Activated CD4-positive, alpha-beta T cell treated with anti-CD3 and anti-CD28 coated beads for 48 hours (primary cell): ENCODE measurements around the gene TRAPPC6A.
A peak's percentile ranks its signal among the peaks of the same experiment; 100 is the strongest.

ENCODE experiments used
- DNase-seq: peaks from one replicate; pipeline ENCODE4 v3.0.0-alpha.2; 2020

The TRAPPC6A gene

DNA sequence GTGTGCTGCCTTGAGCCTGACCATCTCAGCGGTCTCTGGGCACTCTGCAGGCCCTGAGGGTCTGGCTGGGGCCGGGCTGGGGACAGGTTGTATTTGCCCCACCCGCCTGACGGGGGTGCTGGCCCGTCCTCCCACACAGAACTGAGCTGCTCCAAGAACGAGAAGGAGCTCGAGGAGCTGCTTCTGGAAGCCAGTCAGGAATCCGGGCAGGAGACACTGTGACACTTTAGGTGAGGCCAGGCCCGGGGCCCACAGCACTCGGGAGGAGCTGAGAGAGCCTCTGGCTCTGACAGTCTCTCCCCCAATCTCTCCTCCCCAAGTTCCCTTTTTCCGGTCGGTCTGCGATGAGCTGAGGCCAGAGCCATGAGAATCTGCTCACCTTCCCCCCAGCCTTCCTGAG is 31.8 kb downstream of the TRAPPC6A start:
- DNase-seq, result no peak

DNA sequence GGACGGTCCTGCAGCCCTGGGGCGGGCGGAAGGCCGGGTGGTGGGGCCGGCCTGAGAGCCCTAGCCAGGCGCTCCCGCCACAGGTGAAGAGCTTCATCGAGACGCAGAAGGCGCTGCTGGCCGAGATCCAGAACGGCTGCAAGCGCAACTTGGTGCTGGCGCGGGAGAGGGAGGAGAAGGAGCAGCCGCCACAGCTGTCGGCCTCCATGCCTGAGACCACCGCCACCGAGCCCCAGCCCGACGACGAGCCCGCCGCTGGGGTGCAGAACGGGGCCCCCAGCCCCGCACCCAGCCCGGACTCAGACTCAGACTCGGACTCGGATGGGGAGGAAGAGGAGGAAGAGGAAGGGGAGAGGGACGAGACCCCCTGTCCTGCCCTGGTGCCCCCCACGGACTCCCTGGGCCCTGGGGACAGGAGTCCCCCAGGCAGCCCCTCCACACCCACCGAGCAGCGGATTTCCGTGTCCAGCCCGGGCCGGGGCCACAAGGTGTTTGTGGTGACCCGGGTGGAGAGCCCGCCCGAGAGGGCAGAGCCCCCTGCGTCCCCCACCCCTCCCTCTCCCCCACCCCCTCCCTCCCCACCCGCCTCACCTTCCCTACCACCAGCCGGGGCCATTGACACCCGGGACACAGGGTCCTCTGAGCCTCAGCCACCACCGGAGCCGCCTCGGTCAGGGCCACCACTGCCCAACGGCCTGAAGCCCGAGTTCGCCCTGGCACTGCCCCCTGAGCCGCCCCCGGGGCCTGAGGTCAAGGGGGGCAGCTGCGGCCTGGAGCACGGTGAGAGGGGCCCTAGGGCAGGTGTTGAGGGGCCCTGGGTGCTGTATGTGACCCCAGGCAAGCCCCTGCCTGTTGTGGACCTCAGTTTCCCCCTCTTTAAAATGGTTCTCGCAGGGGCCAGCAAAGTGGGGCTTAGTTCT is 32.5 kb downstream of the TRAPPC6A start:
- DNase-seq, result no peak

DNA sequence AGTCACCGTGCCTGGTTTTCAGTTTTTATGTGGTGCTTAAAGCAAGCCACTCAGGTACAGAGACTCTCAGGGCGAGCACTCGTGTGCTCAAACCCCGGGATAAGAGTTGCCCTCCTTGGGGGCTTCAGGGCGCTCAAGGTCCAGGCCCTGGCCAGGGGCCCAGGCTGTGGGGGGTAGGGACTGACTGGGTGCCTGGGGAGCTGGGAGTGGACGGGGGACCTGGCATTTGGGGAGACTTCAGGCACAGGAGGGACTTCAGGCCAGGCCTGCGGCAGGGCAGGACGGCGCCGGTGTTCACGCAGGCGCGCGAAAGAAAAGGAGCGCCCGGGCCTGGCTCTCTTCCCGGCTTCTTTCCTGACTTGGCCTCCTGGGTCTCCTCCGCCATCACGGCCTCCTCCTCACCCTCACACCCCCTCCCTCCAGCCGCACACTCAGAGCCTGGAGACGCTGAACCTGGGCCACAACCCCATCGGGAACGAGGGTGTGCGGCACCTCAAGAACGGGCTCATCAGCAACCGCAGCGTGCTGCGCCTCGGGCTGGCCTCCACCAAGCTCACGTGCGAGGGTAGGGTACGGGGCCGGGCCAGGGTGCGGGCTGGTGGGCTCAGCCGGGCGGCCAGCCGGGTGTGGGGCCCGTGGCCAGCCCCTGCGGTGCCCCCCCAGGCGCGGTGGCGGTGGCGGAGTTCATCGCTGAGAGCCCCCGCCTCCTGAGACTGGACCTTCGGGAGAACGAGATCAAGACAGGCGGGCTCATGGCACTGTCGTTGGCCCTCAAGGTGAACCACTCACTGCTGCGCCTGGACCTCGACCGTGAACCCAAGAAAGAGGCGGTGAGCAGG is 33.4 kb downstream of the TRAPPC6A start:
- no peak for DNase-seq

DNA sequence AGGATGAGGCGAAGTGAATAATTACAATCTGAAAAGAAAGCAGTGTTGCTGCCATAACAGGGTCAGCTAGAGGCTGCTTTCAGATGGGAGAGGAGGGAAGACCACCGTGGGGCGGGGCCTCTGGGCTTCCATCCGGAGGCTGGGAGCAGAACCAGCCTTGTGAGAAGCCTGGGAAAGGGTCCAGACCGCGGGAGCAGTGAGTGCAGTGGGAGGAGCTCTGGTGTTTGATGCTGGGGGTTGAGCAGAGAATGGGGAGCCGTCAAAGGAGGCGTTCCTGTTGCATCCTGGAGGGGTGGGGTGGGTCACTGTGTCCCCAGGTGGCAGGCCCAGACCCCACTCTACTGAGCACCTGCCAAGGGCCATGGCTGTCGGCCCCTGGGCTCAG is 35.3 kb downstream of the TRAPPC6A start:
- DNase-seq, result no peak

DNA sequence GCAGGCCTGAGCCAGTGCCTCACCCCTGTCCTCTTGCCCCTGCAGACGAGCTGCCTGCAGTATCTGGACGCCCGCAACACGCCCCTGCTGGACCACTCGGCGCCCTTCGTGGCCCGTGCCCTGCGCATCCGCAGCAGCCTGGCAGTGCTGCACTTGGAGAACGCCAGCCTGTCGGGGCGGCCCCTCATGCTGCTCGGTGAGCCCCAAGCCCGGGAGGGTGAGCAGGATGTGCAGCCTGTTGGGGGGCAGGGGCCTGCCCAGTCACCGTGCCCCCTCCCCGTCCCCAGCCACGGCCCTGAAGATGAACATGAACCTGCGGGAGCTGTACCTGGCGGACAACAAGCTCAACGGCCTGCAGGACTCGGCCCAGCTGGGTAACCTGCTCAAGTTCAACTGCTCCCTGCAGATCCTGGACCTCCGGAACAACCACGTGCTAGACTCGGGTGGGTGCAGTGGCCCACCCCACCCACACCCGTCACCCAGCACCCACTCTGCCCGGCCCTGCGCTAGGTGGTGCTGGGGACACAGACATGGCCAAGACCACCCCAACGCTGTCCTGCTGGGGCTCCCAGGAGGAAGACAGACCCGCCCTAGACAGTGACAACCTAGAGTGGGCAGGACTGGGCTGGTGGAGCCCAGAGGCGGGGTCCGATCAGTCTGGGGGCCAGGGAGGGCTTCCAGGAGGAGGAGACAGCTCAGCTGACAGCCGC is 35.9 kb downstream of the TRAPPC6A start:
- DNase-seq, result no peak

DNA sequence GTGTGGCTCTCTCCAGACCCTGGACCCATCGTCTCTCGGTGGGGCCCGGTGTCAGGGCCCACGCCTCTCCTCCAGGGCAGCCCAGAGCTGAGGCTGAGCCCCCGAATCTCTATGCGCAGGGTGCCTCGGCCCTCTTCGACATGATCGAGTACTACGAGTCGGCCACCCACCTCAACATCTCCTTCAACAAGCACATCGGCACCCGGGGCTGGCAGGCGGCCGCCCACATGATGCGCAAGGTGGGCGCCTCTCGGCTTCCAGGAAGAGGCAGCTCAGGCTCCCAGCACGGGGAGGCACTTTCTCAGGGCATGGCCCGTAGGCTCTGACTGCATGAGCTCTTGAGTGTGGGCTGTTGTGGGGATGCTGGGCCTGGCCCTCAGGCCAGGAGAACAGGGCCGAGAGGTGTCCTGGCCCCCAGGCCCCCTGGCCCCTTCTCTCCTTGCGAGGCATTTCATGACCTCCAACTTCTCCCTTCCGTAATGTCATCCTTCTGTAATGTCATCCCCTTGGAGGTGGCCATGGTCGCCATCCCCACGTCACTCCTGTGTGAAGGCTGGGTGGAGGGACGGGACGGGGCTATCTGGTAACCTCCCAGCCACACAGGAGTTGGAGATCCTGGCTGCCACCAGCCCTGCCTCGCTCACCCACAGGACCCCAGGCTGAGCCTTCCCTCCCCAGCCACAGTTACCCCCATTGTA is 36.7 kb downstream of the TRAPPC6A start:
- DNase-seq, result no peak

DNA sequence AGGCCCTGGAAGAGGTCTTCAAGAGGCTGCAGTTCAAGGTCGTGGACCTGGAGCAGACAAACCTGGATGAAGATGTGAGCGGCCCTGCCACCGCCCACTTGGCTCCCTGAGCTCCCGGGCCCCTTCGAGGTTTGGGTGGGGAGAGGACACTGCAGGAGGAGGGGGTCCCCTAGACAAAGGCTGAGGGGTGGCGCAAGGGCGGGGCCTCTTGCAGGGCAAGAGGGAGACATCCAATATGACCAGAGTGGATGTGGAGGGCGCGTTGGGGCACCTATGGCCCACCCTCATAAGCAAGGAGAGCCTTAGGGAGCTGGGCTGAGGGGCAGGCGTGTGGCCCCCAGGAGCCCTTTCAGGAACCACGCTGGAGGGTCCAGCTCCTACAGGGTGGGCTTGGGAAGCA is 37.5 kb downstream of the TRAPPC6A start:
- no peak for DNase-seq

- DNase-seq, result no peak
Measured at GRCh38 chr19:45140144-45140503, 37.9 kb downstream of the TRAPPC6A start.

DNA sequence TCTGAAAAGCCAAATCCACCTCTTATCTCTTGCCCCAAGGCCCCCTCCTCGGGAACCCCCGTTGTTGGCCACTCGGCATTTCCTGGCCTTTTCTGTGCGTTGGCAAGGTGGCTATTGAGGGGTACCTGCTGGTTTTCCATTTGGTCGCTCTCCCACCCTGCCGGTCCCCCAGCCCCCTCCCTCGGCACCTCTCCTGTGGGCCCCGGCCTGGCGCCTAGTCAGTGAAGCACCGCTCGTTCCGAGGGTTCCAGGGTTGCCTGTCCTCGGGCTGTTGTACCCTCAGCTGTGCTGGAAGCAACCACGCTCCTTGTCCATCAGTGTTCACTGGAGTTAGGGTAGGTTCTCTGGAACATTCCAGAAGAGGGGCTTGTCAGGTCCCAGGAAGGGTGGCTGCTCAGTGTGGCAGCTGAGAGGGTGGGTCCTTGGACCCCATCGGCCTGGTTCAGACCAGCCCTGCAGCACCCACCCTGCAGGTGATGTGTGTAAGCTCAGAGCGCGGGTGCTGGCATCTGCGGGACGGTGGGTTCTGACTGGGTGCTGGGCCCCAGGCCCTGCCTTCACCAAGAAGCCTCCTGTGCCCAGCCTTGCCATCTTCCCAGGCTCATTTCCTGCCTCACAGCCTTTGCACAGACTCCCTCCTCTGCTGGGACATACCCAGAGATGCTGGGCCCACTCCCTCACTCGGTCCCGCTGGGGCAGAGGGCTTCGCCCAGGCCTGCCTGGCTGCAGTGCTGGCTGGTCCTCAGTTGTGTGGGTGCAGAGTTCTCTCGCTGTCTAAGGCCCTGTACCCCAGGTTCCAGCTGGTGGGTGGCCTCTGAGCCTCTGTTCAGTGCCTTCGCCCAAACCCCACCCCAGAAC is 38.5 kb downstream of the TRAPPC6A start:
- no peak for DNase-seq

DNA sequence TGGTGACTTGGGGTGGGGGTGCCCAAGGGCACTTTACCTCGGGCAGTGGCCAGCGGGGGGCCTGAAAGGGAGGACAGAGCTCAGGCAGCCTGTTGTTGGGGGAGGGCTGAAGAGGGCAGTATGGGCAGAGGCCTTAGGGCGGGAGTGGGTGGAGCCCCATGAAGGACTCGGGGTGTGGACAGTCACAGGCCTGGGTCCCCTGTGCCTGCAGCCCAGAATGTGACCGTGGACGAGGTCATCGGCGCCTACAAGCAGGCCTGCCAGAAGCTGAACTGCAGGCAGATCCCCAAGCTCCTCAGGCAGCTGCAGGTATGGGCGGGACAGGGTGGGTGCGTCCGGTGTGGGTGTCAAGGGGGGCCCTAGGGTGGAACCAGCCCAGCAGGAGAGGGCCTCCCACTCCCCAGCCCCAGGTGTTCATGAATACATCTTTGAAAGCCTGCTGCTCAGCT is 39.7 kb downstream of the TRAPPC6A start:
- no peak for DNase-seq

- no peak for DNase-seq
Measured at GRCh38 chr19:45137179-45137761, 40.8 kb downstream of the TRAPPC6A start.

GRCh38 chr19:45136507-45137178 is 41.4 kb downstream of the TRAPPC6A start:
- DNase-seq, result no peak

DNA sequence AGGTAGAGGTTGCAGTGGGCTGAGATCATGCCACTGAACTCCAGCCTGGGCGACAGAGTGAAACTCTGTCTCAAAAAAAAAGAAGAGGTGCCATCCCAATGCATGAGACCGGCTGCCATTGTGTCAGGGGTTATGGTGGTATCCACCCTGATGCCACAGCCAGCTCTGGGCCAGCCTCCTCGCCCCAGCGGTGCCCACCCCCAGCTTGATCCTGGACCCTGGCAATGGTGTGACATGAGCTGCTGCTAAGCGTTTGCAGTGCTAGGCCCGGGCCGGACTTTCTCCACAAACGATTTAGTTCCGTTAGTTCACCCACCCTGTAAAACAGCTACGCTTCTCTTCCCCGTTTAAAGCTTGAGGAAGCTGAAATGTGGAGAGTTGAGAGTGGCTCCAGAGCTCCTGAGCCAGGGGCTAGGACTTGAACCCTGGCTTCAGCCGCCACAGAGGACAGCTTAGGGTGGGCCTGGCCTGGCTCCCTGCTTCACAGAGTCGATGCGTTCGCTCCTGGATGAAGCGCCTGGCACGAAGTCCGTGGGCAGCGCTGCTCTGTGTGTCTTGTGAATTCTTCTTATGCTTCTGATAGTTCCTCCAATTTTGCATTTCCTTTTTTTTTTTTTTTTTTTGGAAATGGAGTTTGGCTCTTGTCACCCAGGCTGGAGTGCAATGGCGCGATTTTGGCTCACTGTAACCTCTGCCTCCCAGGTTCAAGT is 42.7 kb downstream of the TRAPPC6A start:
- DNase-seq, result no peak

DNA sequence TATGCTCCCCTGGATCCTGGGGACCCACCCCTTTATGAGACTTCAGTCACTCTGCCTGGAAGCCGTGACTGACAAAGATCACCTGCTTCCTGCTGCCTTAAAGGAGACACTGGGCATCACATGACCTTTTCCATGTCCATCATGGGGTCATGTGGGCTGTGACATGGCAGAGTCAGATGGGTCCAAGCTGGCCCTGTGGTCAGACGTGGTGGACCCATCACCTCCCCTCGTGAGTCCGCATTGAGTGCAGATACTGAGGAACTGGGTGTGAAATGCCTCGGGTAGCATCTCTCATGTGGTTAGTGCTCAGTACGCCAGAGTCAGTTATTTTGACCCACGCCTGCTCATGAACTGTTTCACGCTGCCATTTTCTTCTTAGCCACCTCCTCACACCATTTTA is 44.4 kb downstream of the TRAPPC6A start:
- DNase-seq, result no peak

DNA sequence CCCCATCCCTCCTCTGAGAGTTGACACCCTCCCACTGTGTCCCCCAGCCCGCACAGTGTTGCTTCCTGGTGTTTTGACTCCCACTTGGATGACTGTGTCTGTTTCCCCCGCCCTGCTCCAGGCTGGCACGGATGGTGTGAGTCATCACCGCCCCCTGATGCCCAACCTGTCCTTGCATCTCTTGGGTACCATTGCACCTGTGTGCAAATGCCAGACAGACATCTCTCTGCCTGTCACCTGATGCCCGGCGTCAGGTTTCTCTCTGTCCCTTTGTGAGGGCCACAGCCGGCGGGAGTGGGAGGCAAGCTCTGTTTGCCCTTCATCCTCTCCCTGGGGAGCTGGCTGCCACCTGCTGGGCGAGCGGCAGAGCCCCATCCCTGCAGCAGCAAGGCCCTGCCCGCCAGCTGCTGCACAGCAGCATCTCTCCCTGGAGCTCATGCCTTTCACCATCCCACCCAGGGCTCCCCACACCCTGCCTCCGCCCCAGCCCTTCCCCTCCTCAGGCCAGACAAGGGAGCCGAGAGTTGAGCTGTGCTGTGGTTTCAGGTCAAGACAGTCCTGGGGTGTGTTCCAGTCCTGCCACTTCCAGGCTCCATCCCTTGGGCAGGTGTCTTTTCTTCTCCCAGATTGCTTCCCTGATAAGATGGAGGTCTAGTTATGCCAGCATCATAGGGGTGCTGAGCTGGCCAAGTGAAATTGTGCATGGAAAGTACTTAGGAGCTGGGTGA is 47.0 kb downstream of the TRAPPC6A start:
- peak; percentile 31 for DNase-seq

DNA sequence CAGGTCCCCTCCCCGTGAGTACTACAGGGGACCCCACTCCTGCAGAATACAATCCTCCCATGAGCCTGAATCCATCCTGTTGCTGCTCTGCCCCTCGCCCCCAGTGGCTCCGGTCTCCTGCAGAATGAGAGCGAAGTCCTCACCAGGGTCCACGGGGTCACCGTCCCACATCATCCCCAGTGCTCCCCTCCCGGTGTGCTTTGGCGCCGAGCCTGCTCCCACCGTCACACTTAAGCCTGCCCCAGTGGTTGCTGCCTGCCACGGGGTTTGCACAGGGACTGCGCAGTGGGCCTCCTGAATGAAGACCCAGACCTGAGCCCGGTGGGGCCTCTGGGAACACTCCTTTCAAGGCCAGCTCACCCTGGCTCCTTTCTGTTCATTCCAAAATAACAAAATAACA is 47.8 kb downstream of the TRAPPC6A start:
- DNase-seq, result no peak

DNA sequence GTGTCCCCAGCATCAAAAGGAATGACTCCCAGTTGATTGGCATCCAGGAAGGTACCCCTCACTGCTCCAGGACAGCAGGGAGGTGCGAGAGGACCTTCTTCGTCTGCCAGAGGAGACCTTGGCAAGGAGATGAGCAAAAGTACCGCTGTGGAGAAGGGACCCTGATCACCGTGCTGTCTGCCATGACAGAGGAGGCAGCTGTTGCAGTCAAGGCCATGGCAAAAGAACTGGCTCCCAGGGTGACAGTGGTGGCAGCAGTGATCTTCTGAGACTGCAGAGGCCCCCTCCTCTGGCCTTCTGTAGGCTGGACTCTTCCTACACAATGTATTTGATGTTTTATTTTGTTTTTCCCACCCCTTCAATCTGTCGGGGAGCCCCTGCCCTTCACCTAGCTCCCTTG is 49.2 kb downstream of the TRAPPC6A start:
- DNase-seq, result no peak

- DNase-seq, result no peak
Measured at GRCh38 chr19:45128146-45128545, 49.9 kb downstream of the TRAPPC6A start.

DNA sequence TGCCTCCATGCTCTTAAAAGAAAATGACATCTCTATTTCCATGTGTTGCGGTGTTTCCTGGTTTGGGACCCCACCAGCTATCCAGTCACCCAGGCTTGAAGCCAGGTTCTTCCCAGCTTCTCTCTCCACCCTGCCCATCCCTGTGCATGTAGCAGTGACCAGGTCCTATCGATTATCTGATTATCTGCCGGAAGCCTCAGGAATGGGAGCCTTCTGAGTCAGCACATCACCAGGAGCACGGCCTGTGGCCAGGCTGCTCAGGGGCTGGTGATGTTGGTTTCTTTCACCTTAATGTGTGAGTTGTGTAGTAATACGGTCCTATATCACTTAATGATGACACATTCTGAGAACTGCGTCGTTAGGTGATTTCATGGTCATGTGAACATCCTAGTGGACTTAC is 51.4 kb downstream of the TRAPPC6A start:
- no peak for DNase-seq
